ENCODE measurements around the gene TTC28. TPM values are rescaled to one million over a fixed set of nuclear protein-coding genes. Genes with fewer than 3 reads are reported as not detected.

Gene TTC28
- total and polyA plus RNA-seq, 11 donors, result 5.1 to 34.9 (median 21.8) TPM

DNA sequence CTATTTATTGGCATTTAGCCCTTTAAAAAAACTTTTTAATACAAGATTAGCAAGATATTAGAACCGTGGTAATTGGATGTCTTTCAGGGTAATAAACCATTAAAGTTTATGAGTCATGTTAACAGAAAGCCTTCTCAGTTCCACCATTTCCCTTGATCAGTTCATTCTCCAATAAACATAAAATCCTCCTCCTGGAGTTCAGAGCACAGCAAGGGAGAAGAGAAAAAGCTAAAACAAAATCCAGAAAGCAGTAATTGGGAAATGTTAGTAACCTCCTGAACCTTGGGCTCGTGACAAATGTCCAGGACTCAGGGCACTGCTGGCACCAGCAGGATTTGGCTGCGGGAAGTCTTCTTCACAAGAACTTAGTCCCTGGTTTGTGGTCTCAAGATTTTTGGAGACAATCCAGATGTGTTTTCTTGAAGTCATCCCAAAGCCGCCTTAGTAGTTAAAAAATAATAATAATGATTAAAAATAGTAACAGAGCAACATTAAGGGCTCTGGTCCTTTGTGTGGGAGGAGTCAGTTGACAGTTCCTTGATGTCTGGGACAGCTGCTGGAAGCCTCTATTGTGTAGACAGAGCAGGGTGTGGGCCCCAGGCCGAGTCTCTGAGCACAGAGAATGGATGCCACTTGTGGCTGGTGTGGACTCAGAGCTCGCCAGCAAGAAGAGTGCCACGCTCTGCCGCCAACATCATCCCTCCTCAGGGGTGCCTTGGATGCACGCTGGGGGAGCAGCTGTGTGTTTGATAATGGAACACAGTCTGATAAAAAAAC lies 717.2 kb downstream of the TTC28 start:
- Histone ChIP-seq H3K4me3 (no peak overlapping the region), H3K36me3 (no peaks in the 10 kb centered on the region), H3K27me3 (no peaks in the 10 kb centered on the region), H3K27ac (peak overlapping the region in 2 of 12 donors; percentile 27 to 37), H3K4me1 (peaks cover 0 to 27% (median 16%) of the 10 kb centered on the region in 12 donors), H3K9me3 (no peaks in the 10 kb centered on the region)
- TF ChIP-seq, protein P1, sequence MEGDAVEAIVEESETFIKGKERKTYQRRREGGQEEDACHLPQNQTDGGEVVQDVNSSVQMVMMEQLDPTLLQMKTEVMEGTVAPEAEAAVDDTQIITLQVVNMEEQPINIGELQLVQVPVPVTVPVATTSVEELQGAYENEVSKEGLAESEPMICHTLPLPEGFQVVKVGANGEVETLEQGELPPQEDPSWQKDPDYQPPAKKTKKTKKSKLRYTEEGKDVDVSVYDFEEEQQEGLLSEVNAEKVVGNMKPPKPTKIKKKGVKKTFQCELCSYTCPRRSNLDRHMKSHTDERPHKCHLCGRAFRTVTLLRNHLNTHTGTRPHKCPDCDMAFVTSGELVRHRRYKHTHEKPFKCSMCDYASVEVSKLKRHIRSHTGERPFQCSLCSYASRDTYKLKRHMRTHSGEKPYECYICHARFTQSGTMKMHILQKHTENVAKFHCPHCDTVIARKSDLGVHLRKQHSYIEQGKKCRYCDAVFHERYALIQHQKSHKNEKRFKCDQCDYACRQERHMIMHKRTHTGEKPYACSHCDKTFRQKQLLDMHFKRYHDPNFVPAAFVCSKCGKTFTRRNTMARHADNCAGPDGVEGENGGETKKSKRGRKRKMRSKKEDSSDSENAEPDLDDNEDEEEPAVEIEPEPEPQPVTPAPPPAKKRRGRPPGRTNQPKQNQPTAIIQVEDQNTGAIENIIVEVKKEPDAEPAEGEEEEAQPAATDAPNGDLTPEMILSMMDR (IDR thresholded peaks at IDR 0.05), result no peak
- no peak for TF ChIP-seq POLR2A (IDR thresholded peaks at IDR 0.05)
- intact Hi-C loops (cut with DNase I), result no loop called here
- WGBS, 4 donors, result 49 to 59% (median 55%) methylated on average over 9 of the region's 9 CpGs
- peak in 1 of 5 donors; percentile 48 for DNase-seq
- peak in 3 of 4 donors; percentile 62 to 80 (median 74) for ATAC-seq

GRCh38 chr22:27961680-27962079 lies 718.0 kb downstream of the TTC28 start:
- TF ChIP-seq, protein P1 (IDR thresholded peaks at IDR 0.05), result no peak

DNA sequence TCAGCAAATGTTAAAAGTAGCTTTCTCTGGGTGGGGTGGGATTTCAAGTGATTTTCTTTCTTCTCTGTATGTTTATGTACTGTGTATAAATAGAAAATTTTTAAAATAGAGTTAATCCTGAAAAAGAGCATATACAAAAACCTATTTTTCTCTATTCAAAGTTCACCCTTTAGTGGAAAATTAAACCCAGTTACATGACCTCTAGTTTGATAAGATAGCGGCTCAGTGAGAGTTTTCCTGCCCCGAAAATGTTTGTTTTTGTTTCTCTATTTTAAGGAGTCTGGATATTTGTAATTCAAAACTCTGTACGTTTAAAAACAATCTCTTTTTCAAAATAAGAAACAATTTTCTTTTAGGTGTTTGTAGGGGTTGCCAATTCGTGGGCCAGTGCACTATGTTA lies 718.5 kb downstream of the TTC28 start:
- intact Hi-C loops (cut with DNase I), result no loop called here
- Histone ChIP-seq H3K9me3 (no peaks in the 10 kb centered on the region), H3K36me3 (no peaks in the 10 kb centered on the region), H3K4me1 (peaks cover 0 to 27% (median 16%) of the 10 kb centered on the region in 12 donors), H3K27ac (no peak overlapping the region), H3K4me3 (no peak overlapping the region), H3K27me3 (no peaks in the 10 kb centered on the region)
- DNase-seq (no peak), ATAC-seq (no peak)
- WGBS, 4 donors, result 64 to 81% (median 71%) methylated on average over 4 of the region's 4 CpGs
- TF ChIP-seq, protein P1 (IDR thresholded peaks at IDR 0.05), result no peak
- no peak for TF ChIP-seq POLR2A (IDR thresholded peaks at IDR 0.05)

More at GRCh38 chr22:27961680-27962079, 718.0 kb downstream of the TTC28 start:
- intact Hi-C loops (cut with DNase I), result no loop called here
- no peak for DNase-seq
- peaks cover 0 to 27% (median 16%) of the 10 kb centered on the region in 12 donors for H3K4me1 ChIP-seq
- H3K4me3 ChIP-seq, result no peak overlapping the region
- WGBS, 4 donors, result 77 to 87% (median 82%) methylated on average over 1 of the region's 1 CpG
- ATAC-seq, result no peak
- H3K27ac ChIP-seq, result peak overlapping the region in 2 of 12 donors; percentile 27 to 37
- no peaks in the 10 kb centered on the region for H3K9me3 ChIP-seq
- H3K36me3 ChIP-seq, result no peaks in the 10 kb centered on the region
- H3K27me3 ChIP-seq, result no peaks in the 10 kb centered on the region

DNA sequence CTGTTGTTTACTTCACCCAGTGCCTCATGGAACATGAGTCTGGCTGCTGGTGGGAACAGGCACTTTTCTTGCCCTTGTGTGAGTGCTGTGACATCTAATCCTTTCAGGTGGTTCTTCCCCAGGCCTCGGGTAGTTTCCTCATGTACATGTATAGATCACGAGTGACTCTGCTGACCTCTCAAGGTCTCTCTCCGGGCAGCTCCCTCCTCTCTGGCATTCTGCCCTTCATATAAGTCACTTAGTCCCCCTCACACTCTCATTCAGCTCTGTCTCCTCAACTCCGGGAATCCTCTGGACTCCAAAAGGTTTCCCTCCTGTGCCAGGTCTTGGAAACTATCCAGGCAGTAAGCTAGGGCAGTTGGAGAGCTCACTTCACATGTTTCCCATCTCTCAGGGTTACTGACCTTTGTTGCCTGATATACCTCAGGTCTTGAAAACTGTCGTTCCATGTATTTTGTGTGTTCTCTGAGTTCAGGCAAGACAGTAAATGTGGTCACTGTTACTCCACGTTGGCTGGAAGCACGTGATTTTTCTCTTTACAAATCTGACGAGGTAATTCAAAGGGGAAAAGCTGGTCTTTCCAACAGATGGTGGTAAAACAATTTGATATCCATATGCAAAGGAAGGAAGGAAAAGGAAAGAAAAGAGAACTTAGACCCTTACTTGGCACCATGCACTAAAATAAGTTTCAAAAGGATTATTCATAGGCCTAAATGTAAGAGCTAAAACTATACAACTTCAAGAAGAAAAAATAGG lies 720.1 kb downstream of the TTC28 start:
- TF ChIP-seq, protein P1 (IDR thresholded peaks at IDR 0.05), result no peak
- no peak for TF ChIP-seq POLR2A (IDR thresholded peaks at IDR 0.05)
- Histone ChIP-seq H3K4me3 (no peak overlapping the region), H3K36me3 (no peaks in the 10 kb centered on the region), H3K9me3 (no peaks in the 10 kb centered on the region), H3K4me1 (peaks cover 0 to 27% (median 16%) of the 10 kb centered on the region in 12 donors), H3K27ac (peak overlapping the region in 8 of 12 donors; percentile 7 to 66 (median 30)), H3K27me3 (no peaks in the 10 kb centered on the region)
- 30 to 42% (median 34%) methylated on average over 8 of the region's 8 CpGs for WGBS, 4 donors
- DNase-seq (no peak), ATAC-seq (peak; percentile 50 to 69 (median 58))
- intact Hi-C loops (cut with DNase I), result loop anchor here in 1 of 10 donors (5.0 kb wide), 1 partner anchor 52 kb away; no protein-coding TSS in a partner anchor

Measured in heart left ventricle (tissue), 16 donors.